ENCODE data around the gene FAM124B.
"Not testable (repeated sequence)": the region's sequence is repeated elsewhere in the genome, so short reads cannot be mapped to it uniquely, and the experiment has no call there.

FAM124B gene

GRCh38 chr2:224412141-224413015 is 10.5 kb upstream of the FAM124B start:
- no peak for DNase-seq (ENCODE audit: low read depth in 3 of 3)

GRCh38 chr2:224410946-224411561 is 9.1 kb upstream of the FAM124B start:
- no peak for DNase-seq (ENCODE audit: low read depth in 3 of 3)

GRCh38 chr2:224408676-224409075 is 6.8 kb upstream of the FAM124B start:
- no peak for DNase-seq (ENCODE audit: low read depth in 3 of 3)

- no peak for DNase-seq (ENCODE audit: low read depth in 3 of 3)
Observed at GRCh38 chr2:224407241-224407701, 5.4 kb upstream of the FAM124B start.

- DNase-seq (ENCODE audit: low read depth in 3 of 3) = no peak
Observed at GRCh38 chr2:224405841-224406370, 4.0 kb upstream of the FAM124B start.

- no peak for DNase-seq (ENCODE audit: low read depth in 3 of 3)
Observed at GRCh38 chr2:224405412-224405811, 3.5 kb upstream of the FAM124B start.

GRCh38 chr2:224404796-224405195 is 2.9 kb upstream of the FAM124B start:
- no peak for DNase-seq (ENCODE audit: low read depth in 3 of 3)

- DNase-seq (ENCODE audit: low read depth in 3 of 3) = no peak
Observed at GRCh38 chr2:224403657-224404056, 1.8 kb upstream of the FAM124B start.

GRCh38 chr2:224400886-224401632 is 848 bp downstream of the FAM124B start:
- no peak for DNase-seq (ENCODE audit: low read depth in 3 of 3)

GRCh38 chr2:224400174-224400810 is 1.6 kb downstream of the FAM124B start:
- DNase-seq (ENCODE audit: low read depth in 3 of 3) = no peak

- no peak for DNase-seq (ENCODE audit: low read depth in 3 of 3)
Observed at GRCh38 chr2:224398289-224398688, 3.6 kb downstream of the FAM124B start.

GRCh38 chr2:224397100-224397499 is 4.8 kb downstream of the FAM124B start:
- DNase-seq (ENCODE audit: low read depth in 3 of 3) = not testable (repeated sequence)

- no peak for DNase-seq (ENCODE audit: low read depth in 3 of 3)
Observed at GRCh38 chr2:224395620-224396390, 6.1 kb downstream of the FAM124B start.

GRCh38 chr2:224393157-224393872 is 8.6 kb downstream of the FAM124B start:
- no peak for DNase-seq (ENCODE audit: low read depth in 3 of 3)

GRCh38 chr2:224392545-224392944 is 9.4 kb downstream of the FAM124B start:
- DNase-seq (ENCODE audit: low read depth in 3 of 3) = no peak

- DNase-seq (ENCODE audit: low read depth in 3 of 3) = no peak
Observed at GRCh38 chr2:224389317-224389716, 12.6 kb downstream of the FAM124B start.

- DNase-seq (ENCODE audit: low read depth in 3 of 3) = no peak
Observed at GRCh38 chr2:224386876-224387275, 15.0 kb downstream of the FAM124B start.

- no peak for DNase-seq (ENCODE audit: low read depth in 3 of 3)
Observed at GRCh38 chr2:224382973-224383555, 18.8 kb downstream of the FAM124B start.

- DNase-seq (ENCODE audit: low read depth in 3 of 3) = not testable (repeated sequence)
Observed at GRCh38 chr2:224382280-224382647, 19.6 kb downstream of the FAM124B start.
